GM19467 (cell line): ENCODE data around the gene PSMB5.

Experiments used
- ATAC-seq: cut with Tn5 transposase; IDR thresholded peaks from one replicate; pipeline ENCODE4 v1.9.1; 2021; ENCODE audit warnings: mild to moderate bottlenecking, moderate library complexity; ENCODE audit not compliant: unreplicated experiment

PSMB5 gene

GRCh38 chr14:22995889-22996625 is 38.6 kb downstream of the PSMB5 start:
- ATAC-seq: no peak

DNA sequence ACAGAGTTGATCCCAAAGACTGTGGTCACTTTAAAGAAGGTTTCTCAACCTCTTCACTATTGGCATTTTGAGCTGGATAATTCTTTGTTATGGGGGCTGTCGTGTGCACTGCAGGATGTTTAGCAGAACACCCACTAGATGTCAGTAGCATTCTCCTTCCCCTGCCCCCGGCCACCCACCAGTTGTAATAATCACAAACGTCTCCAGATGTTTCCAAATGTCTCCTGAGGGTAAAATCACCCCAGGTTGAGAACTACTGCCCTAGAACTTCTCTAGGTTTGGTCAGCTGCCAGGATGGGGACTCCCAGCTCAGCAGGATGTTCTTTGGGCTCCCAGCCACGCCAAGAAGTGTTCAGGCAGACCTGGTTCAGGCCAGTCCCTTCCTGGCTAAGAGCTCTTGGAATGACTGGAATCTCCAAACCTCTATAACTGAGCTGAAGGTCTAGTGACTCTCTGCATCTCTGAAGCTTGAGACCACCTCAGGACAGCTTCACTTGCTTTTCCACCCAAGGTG is 39.9 kb downstream of the PSMB5 start:
- ATAC-seq: no peak

DNA sequence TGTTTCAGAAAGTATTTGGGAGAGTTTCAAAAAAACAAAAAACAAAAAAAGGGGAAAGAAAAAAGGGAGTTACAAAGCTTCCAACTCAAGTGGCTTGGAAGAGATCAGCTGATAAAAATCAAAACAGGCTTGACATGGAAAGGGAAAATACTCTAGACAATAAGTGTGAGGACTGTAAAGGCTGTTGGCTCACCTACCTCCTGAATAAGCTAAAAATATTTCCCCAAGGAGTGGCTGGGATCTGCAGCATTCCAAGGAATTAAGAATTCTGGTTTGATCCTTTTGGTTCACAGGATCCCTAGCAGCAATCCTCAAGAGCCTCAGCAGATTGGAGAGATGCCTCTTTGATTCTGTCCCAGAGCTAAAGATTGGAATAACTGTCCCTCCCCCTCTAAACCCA is 41.2 kb downstream of the PSMB5 start:
- ATAC-seq: no peak

- no peak for ATAC-seq
These were observed 42.8 kb downstream of the PSMB5 start for GRCh38 chr14:22991852-22992251.

- no peak for ATAC-seq
These were observed 47.4 kb downstream of the PSMB5 start for GRCh38 chr14:22987291-22987690.

DNA sequence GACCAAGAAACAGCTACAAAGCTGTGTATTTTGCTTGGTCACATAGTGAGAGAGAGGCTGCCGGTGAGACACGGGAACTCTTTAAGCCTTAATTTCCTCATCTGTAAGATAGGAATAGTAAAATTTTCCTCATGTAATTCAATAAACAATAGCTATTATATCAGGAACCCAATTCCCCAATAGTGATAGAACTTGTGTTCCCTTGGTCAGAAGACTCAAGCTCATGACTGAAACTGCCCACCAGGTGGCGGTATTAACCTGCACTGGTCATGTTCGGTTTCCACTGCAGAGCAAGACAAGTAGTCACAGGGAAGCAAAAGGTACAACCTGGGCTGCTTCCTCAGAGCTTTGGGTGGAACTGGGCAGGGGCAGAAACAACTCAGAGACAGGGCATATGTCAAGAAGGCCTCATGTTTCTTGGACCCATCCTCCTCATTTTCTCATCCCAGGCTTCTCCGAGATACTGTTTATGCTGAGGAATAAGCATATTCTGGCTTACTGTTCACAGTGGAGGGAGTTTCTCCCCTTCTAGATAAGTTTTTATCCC is 48.1 kb downstream of the PSMB5 start:
- ATAC-seq: no peak

- ATAC-seq: no peak
These were observed 48.7 kb downstream of the PSMB5 start for GRCh38 chr14:22985894-22986507.

GRCh38 chr14:22984959-22985658 is 49.6 kb downstream of the PSMB5 start:
- ATAC-seq: no peak

GRCh38 chr14:22982477-22983245 is 52.0 kb downstream of the PSMB5 start, which contains the start of gene AJUBA:
Gene AJUBA (minus strand): TSS chr14:22982551. CDS start chr14:22982266, 285 bp downstream.
- no peak for ATAC-seq

GRCh38 chr14:22981876-22982476 is 52.7 kb downstream of the PSMB5 start:
- no peak for ATAC-seq

GRCh38 chr14:22981090-22981875 is 53.4 kb downstream of the PSMB5 start:
- ATAC-seq: no peak

- no peak for ATAC-seq
These were observed 54.0 kb downstream of the PSMB5 start for GRCh38 chr14:22980672-22981089.

GRCh38 chr14:22979748-22980392 is 54.8 kb downstream of the PSMB5 start:
- no peak for ATAC-seq

- no peak for ATAC-seq
These were observed 55.6 kb downstream of the PSMB5 start for GRCh38 chr14:22978981-22979671.

GRCh38 chr14:22978487-22978837 is 56.2 kb downstream of the PSMB5 start:
- no peak for ATAC-seq

DNA sequence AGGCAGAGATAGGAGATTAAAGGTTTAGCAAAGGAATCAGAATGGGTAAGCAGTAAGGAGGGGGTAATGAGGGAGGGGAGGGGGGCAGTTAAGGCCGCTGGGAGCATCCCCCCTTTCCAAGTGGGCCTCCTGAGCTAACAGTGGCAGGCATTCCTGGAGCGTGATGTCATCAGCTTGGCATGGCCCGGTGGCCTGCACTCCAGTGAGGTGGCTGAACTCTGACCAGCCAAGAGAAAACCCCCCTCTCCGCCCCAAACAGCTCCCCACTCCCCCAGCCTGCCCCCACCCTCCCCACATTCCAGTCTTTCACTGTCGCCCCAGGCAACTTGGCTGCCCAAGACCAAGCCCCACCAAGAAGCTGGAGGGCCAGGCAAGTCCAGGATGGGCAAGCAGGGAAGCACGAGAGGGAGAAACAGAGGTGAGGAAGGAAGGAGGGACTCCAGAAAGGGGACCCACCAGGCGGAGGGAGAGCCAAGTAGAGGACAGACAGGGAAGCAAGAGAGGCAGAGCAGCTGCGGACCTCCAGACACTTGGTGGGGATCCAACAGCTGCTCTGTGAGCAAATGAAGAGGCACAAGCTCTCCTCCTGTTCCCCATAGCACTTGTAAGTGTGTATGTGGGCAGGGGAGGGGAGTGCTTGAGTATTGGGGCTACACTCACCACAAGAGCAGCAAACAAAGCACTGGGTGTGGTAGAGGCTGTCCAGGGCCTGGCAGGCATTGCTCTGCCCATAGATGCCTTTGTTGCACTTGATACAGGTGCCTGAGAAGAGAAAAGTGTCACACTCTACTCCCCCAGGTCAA is 56.8 kb downstream of the PSMB5 start:
- no peak for ATAC-seq

GRCh38 chr14:22977434-22977683 is 57.3 kb downstream of the PSMB5 start:
- ATAC-seq: no peak
